Stomach (tissue), 4 donors: ENCODE measurements around the gene ARF1.

Experiments used
- CTCF ChIP-seq, 7 experiments: fragments of 450-650 bp in 4 of 7; fragments of 200-600 bp in 3 of 7; sonication (generic) in 3 of 7; IDR thresholded peaks; one replicate each; pipeline ENCODE4 v1.5.1; 2016 to 2019; ENCODE audit warnings: antibody characterized with exemption in 7 of 7, control low read depth in 2 of 7, mild to moderate bottlenecking in 1 of 7
- POLR2A ChIP-seq, 4 donors: fragments of 450-650 bp; IDR thresholded peaks; one replicate each; pipeline ENCODE4 v1.6.1; 2016; ENCODE audit warnings: antibody characterized with exemption in 4 of 4, control low read depth in 2 of 4, mild to moderate bottlenecking in 1 of 4, moderate library complexity in 1 of 4
- POLR2AphosphoS5 ChIP-seq, 3 donors: sonication (generic); formaldehyde crosslinking; IDR thresholded peaks; one replicate each; pipeline ENCODE4 v1.6.1; 2016; ENCODE audit warnings: antibody characterized with exemption in 3 of 3

- TF ChIP-seq CTCF (IDR thresholded peaks at IDR 0.05) (no peak), POLR2A (IDR thresholded peaks at IDR 0.05) (no peak), POLR2AphosphoS5 (IDR thresholded peaks at IDR 0.05) (no peak)
Measured at GRCh38 chr1:228147768-228148167, 65.3 kb downstream of the ARF1 start.
